AG10803 (cell line): ENCODE data around the gene RERE.

Experiments
- DNase-seq: peaks from one replicate; pipeline ENCODE4 v3.0.0; 2010; ENCODE audit warnings: low read depth
- H3K4me3 ChIP-seq: 2 replicates; pipeline ENCODE4 v1.5.1; 2011; ENCODE audit warnings: mild to moderate bottlenecking, low read length, control low read depth
- TF ChIP-seq, protein P1 (sequence below): conservative IDR thresholded peaks from 2 replicates; pipeline ENCODE4 v1.5.1; 2011; ENCODE audit warnings: mild to moderate bottlenecking, low read length, control low read depth, inconsistent platforms

Gene RERE

DNA sequence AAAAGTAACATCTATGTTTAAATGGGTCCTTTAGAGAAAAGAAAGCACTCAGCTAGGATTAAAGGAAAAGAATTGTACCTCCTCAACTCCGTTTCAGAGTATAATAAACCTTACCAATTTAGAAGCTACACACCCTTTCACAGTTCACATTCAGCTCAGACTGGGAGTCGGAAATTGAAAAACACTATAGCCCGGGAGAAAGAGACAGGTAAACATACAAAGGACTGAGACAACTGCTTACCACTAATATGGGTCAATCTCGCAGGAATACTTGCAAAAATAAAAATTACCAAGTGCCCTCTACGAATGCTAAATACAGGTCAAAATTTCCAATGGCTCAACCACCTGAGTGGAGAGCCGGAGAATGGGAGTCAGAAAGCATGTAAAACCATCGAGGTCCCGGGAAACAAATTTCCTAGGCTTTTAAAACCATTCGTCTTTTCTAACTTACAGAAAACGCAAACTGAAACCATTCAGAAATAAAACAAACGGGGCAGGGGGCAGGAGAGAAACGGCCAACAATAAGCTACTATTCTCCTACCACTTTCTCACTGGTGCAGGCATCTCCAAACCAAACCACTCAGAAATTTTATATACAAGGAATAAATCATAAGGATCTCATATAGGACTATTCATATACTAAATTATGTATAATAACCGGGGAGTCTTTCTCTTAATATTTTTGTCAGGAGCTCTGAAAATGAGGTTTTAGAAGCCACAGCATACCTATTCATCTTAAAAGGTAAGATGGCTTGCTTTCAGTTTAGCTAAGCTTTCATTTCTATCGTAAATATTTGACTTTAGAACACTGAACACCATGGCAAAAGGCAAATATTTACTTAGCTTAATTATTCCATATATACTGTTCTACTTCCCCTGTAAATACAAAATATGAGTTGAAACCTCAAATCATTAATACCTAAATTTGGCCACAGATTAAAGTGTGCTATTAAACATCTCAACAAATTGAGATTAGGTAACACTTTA lies 136.5 kb downstream of the RERE start:
- TF ChIP-seq, protein P1, sequence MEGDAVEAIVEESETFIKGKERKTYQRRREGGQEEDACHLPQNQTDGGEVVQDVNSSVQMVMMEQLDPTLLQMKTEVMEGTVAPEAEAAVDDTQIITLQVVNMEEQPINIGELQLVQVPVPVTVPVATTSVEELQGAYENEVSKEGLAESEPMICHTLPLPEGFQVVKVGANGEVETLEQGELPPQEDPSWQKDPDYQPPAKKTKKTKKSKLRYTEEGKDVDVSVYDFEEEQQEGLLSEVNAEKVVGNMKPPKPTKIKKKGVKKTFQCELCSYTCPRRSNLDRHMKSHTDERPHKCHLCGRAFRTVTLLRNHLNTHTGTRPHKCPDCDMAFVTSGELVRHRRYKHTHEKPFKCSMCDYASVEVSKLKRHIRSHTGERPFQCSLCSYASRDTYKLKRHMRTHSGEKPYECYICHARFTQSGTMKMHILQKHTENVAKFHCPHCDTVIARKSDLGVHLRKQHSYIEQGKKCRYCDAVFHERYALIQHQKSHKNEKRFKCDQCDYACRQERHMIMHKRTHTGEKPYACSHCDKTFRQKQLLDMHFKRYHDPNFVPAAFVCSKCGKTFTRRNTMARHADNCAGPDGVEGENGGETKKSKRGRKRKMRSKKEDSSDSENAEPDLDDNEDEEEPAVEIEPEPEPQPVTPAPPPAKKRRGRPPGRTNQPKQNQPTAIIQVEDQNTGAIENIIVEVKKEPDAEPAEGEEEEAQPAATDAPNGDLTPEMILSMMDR: no peak
- no peak overlapping the region for H3K4me3 ChIP-seq
- DNase-seq: no peak

DNA sequence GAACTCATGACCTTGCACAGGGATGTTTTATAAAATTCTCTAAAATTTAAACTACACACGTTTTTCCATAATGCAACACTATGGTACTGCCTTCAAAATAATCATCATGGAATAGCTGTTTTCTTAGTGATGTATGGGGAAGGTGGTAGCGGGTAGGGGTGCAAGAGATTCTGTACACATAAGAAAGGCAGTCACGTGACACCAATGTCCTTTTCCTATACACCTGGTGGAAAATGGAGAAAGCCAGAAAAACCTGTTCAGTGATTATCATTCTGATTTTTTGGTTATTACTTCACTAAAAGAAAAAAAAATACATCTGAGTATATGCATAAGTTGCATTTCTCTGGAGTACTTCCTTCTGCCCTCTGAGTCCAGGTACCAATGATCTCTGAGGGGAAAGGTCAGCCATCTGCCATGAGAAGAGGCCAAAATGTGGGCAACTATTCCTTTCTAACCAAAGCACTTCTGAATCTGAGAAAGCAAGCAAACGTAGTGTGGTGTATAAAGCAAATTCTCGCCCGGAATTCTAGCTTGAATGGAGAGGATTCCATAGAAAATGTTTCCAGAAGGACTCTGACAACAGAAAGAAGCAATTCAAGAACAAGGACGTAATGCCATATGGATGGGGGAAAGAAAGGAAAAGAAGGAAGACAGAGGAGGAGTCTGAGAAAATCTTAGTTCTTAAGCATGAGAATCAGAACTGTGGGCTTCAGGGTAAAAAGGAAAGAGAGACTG lies 137.3 kb downstream of the RERE start:
- H3K4me3 ChIP-seq: no peak overlapping the region
- TF ChIP-seq, protein P1: no peak
- no peak for DNase-seq

DNA sequence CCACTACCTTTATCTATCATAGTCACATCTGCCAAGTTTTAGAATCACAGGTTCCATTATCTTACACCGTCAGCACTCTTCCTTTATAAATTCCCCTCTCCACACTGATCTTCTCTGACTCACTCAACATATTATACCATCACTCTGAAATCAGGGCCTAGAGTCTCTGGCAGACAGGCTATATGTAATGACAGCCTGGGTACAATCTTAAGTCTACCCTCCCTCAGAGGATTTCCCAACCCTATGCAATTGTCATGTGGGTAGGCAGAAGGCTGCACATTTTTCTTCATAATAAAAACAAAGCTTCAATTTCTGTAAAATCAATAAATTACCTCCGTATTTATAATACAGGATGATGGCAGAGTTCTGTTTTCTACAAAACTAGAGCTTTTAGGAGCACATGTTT lies 138.0 kb downstream of the RERE start:
- TF ChIP-seq, protein P1: no peak
- no peak for DNase-seq
- no peak overlapping the region for H3K4me3 ChIP-seq

DNA sequence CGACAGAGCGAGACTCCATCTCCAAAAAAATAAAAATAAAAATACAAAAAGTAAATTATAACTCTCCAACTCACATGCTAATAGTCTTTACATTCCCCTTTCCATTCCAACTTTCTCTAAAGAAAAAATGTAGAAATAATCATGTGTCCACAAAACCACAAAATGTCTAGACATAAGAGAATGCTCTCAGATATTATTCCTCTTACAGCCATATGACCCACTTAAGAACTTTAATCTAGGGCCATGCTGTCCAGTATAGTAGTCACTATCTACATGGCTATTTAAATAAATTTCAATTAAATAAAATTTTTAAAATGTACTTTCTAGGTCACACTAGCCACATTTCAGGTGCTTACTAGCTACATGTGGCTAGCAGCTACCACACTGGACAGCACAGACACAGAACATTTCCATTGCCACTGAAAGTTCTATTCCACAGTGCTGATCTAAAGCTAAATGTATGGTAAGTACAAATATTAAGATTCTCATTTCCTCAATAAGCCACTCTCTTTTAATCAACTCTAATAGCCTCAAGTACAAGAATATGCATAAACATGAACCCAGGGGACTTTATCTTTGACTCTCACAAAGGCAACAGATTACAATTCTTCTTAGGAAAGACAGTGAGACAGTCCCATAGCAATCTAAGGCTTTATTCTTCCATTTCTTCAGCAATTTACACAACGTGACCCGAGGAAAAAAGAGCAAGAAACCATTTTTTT lies 138.6 kb downstream of the RERE start:
- TF ChIP-seq, protein P1: no peak
- H3K4me3 ChIP-seq: no peak overlapping the region
- no peak for DNase-seq

DNA sequence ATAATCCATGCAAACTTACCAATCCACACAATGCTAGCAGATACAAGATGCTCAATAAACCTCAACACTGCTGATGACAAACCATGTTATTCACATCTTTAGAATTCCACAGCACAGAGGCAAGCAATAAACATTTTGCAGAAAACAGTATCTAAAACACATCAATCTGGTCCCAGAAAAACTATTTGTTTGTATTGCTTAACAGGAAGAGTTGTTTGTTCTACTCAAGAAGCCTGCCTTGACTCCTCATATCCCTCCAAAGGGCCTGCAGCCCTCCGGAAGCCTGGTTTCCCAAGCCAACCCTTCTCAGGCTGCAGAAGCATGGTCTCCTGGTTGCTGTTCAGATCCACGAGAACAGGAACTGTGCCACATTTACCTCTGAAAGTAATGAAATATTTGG lies 139.7 kb downstream of the RERE start:
- TF ChIP-seq, protein P1: no peak
- no peak overlapping the region for H3K4me3 ChIP-seq
- no peak for DNase-seq

DNA sequence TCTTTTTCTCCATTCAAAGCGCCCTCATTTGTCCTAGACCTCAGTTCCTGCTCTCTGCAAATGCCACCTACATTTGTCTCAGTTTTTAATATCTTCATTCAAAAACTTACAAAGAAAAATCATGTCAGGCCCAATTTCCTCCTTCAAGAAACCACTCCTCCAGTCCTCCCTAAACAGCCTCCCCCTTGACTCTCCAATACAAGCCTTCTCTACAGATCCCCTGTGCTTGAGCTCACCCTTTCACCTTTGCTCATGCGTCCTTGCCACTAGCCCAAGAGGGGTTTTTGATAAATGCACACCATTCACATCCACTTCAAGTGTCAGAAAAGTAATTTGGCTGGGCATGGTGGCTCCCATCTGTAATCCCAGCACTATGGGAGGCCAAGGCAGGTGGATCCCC lies 140.6 kb downstream of the RERE start:
- TF ChIP-seq, protein P1: no peak
- no peak overlapping the region for H3K4me3 ChIP-seq
- DNase-seq: no peak
